HEK293 (cell line): ENCODE data around the gene NEURL1.

ENCODE experiments used
- CTCF ChIP-seq: fragments of 450-650 bp; formaldehyde crosslinking; IDR thresholded peaks from 2 replicates; pipeline ENCODE4 v1.5.1; 2016; ENCODE audit warnings: missing biosample characterization, missing genetic modification characterization
- ZNF501 ChIP-seq: fragments of 450-650 bp; formaldehyde crosslinking; IDR thresholded peaks from 2 replicates; pipeline ENCODE4 v1.5.1; 2016; ENCODE audit warnings: missing biosample characterization, missing genetic modification characterization
- ZNF510 ChIP-seq: fragments of 450-650 bp; formaldehyde crosslinking; IDR thresholded peaks from 2 replicates; pipeline ENCODE4 v1.5.1; 2018; ENCODE audit warnings: mild to moderate bottlenecking, missing genetic modification characterization, missing biosample characterization; ENCODE audit not compliant: insufficient replicate concordance

- TF ChIP-seq CTCF (tag by site-specific recombination), result no peak
- TF ChIP-seq ZNF510 (tag by site-specific recombination), result no peak
- no peak for TF ChIP-seq ZNF501
Measured at GRCh38 chr10:103626178-103626577, 132.7 kb downstream of the NEURL1 start.
